Posterior vena cava (tissue), 2 donors: ENCODE data around the gene TGFBRAP1. TPM values are rescaled to one million over a fixed set of nuclear protein-coding genes. Genes with fewer than 3 reads are reported as not detected.

ENCODE experiments used
- DNase-seq: peaks from one replicate; pipeline ENCODE4 v3.0.0-alpha.2; 2020; ENCODE audit warnings: low spot score
- intact Hi-C, 2 donors: fragments of 100-400 bp; cut with DNase I; formaldehyde crosslinking; loops; one replicate each; pipeline versions ENCODE4 v1.14.1 to v1.14.2; 2022 to 2023
- total RNA-seq, 2 donors: library from RNA; stranded (reverse); fragmentation: NEBNext Ultra II Directional; extraction: Animal tissue kit (Norgen Biotek cat#: 25700); gene quantifications; one replicate each; pipeline ENCODE4 v1.2.1, GENCODE V29; 2021
- donor health status: DM: yes; HTN: yes; CAD: no.
- donor health status: DM: yes; HTN: yes; CAD: no.

TGFBRAP1 gene
- total RNA-seq, 2 donors from 2014 or later = 16.1 to 18.8 TPM

DNA sequence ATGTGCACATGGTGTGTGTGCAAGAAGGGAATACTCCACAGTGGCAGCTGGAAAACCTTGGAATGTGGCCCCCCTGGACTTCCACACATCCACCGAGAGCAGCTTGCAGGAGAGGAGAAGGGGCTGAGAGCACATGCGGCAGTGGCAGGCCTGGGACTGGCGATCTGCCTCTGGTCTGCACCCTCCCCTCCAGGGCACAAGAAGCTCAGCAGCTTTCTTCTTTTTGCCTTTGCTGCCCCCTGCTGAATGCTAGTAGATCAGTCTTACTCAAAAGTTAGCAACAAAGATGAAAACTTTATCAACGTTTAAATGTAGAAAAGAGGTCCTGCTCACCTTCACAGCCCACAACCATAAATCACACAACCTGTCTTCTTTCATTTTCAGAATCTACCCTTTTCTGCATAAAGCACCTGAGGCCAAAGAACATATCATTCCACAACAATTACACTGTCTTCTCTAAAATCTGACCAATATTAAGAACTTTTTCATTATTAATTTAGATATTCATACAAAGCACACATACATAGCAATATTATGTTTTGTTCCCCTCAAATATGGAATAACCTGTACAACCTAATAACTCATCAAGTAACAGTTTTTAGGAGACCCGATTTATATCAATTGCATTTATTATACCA is 34.6 kb downstream of the TGFBRAP1 start:
- intact Hi-C loops = no loop called here
- DNase-seq = no peak

GRCh38 chr2:105294046-105294445 is 35.5 kb downstream of the TGFBRAP1 start:
- intact Hi-C loops = no loop called here
- DNase-seq = no peak

DNA sequence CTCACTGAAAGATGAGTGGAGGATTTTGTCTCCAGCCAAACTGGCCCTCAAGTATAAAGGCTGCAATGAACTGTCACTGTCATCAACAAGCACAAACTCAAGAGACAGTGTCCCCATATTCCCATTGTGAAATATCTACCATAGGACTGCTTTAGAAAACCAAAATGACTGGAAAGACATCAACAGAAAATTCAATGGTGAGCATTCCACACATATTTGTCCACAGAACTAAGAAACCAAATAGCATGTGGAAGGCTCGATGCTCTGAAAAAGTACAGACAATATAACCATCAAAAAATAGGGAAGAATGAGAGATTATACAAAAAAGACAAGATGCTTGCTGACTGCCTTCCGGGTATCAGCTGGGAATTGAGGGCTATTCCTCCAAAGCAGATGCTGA is 37.6 kb downstream of the TGFBRAP1 start:
- intact Hi-C loops = no loop called here
- DNase-seq = no peak

GRCh38 chr2:105290981-105291660 is 38.4 kb downstream of the TGFBRAP1 start:
- DNase-seq = no peak
- intact Hi-C loops = no loop called here

DNA sequence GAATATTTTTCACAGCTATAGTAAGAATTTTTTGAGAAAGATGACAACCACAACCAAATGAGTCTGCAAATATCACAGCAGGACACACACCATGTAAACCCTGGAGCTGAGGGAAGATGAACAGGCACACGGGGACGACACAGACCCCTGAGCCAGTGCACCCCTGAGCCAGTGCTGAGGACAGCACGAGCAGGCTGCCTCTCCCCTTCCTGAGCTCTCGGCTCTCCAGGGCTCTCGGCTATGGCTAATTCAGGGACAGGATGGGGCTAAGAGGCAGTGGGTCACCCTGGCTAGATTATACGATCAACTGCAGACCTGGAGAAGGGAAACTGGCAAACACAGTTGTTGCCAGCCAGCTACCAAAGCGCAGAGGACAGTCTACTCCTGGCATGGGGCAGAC is 41.4 kb downstream of the TGFBRAP1 start:
- intact Hi-C loops = no loop called here
- DNase-seq = no peak

DNA sequence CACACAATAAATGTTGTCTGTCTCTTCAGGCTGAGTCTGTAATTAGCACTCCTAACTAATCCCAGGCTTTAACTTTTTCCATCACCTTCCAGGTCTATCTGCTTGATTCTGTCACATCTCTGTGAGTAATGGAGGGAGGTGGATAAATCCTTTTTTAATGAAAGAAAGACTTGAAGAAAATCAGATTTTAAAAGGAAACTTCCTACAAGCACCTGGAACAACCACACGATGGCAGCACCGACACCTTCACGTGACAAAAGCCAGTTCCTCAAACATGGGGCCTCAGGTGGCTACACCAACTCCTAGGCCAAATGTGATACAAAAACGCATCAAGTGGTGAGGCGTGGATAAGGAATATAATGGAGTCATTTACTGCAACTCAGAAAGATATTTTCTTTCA is 41.8 kb downstream of the TGFBRAP1 start:
- DNase-seq = no peak
- intact Hi-C loops = no loop called here

DNA sequence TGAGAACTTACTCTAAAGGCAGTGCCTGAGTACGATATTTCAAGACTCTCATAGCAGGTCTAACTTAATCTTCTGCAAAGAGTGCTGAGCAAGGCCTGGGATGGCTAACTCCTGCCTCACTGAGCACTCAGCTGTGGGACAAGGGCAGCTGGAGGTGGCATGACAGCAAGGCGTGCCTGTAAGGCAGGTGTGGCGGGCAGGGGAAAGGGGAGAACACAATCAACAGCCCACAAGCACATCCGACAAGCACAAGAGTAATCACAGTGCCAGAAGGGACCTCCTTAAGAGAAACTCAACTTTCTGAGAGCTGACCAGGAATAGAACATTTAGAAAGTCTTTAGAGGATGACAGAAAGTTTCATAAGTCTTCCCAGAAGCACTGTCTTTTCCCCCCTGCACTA is 46.0 kb downstream of the TGFBRAP1 start:
- no peak for DNase-seq
- intact Hi-C loops = no loop called here

DNA sequence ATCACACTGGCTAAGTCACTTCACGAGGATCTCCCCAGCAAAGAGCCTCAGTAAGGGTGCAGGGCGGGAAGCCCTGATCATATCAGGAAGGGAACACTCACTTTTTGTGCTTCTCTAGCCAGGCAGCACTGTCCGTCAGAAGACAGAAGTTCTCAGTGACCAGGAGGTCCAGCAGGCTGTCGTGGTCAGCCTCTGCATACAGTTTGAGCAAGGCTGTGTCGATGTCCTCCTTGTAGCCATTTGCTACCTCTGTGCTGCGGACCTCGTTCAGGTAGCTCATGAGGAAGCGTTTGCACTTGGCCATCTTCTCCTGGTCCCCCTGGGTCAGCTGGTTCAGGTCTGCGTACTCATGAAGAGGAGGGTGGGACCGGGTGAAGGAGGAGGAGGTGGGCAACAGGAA is 49.3 kb downstream of the TGFBRAP1 start:
- intact Hi-C loops = no loop called here

DNA sequence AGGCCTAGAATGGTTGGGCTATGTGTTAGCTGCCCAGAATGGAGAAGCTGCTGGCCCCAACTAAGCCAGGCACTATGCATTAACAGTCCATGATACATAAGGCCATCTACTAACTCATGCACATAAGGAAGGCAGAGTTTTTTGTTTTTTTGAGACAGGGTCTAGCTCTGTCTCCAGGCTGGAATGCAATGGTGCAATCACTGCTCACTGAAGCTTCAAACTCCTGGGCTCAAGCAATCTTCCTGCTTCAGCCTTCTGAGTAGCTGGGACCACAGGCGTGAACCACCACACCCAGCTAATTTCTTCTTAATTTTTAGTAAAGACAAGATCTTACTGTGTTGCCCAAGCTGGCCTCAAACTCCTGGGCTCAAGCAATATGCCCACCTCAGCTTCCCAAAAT is 50.4 kb downstream of the TGFBRAP1 start:
- intact Hi-C loops = no loop called here
- DNase-seq = no peak

More for the DNA sequence above, 49.3 kb downstream of the TGFBRAP1 start:
- no peak for DNase-seq

DNA sequence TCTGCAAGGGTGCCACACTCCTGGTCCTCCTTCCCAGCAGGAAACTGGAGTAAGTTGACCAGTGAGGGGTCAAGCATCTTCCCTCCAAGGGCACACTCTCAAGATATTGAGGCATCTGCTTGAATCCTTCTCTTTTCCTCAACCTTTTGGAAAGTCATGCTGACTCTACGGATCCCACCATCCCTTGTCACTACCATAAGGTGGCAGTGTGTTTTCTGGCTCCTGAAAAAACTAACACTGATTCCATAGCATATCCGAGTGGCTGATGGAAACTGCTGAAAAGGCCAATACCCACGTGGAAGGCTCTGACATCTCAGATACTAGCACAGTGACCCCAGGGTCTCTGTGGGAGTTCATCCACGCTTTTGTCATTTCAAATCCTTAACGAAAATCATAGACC is 50.9 kb downstream of the TGFBRAP1 start:
- no peak for DNase-seq
- intact Hi-C loops = no loop called here

DNA sequence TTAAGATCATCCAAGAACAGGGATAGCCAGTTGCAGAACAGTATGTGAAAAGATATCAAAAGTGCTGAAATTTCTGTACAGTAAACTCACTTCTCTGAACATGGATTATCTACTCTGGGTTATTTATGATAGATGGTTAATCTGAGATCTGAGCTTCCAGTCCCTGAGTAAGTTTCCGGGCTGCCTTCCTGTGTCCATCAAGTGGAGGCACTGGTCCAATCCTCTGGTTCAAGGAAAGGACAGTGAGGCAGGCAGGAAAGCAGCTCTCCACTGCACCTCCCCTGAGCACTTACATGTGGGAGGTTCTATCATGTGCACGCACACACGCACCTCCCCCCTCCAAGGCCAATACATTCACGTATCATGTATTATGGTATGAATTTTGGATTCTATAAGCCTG is 55.5 kb downstream of the TGFBRAP1 start:
- intact Hi-C loops = no loop called here
- DNase-seq = no peak

- intact Hi-C loops = no loop called here
- DNase-seq = no peak
These were observed 57.4 kb downstream of the TGFBRAP1 start for GRCh38 chr2:105272176-105272575.

- no peak for DNase-seq
- intact Hi-C loops = no loop called here
These were observed 58.0 kb downstream of the TGFBRAP1 start for GRCh38 chr2:105271393-105272045.

- DNase-seq = no peak
- intact Hi-C loops = no loop called here
These were observed 60.1 kb downstream of the TGFBRAP1 start for GRCh38 chr2:105269426-105269825.

GRCh38 chr2:105262651-105263091 is 66.9 kb downstream of the TGFBRAP1 start:
- intact Hi-C loops = no loop called here
- no peak for DNase-seq

GRCh38 chr2:105261061-105261460 is 68.5 kb downstream of the TGFBRAP1 start:
- no peak for DNase-seq
- intact Hi-C loops = no loop called here

GRCh38 chr2:105258835-105259350 is 70.6 kb downstream of the TGFBRAP1 start:
- no peak for DNase-seq
- intact Hi-C loops = no loop called here

DNA sequence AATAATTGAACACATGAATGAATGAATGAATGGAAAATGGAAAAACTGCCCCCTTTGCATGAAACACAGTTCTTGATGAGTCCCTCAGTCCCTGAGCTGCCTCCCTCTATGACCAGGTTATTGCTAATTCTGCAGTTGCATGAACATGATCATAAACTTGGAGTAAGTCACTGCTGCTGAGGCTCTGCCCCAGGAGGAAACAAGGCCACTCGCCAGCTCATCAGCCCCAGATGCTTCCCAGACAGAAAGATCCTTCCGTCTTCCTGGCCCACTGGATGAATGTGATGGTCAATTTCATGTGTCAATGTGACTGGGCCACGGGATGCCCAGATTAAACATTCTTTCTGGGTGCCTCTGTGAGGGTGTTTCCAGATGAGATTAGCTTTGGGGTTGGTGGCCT is 71.6 kb downstream of the TGFBRAP1 start:
- DNase-seq = no peak
- intact Hi-C loops = no loop called here

GRCh38 chr2:105256431-105257047 is 73.0 kb downstream of the TGFBRAP1 start:
- intact Hi-C loops = no loop called here
- no peak for DNase-seq

DNA sequence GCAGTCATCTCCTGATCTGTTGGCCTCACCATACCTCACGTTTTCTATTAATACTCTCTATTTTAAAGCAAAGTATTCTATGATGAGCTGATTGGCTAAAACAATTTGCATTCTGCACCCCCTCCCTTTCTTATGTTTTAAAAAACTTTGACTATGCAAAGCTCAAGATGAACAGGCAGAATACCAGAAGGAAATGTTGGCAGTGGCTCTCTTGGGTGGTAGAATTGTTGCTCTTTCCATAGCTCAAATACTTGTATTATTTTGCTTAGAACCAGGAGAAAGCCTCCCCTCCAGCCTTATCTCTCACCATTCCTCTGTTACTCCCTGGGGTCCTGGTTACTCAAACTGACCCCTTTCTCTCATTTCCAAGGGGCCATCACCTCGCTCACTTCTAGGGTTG is 73.6 kb downstream of the TGFBRAP1 start:
- no peak for DNase-seq
- intact Hi-C loops = no loop called here
